ENCODE results near the gene SRA1. TPM values are rescaled to one million over a fixed set of nuclear protein-coding genes. Genes with fewer than 3 reads are reported as not detected.

Gene SRA1
- polyA plus RNA-seq, 1 experiment = 46.2 TPM

- CTCF ChIA-PET = interaction anchor here (1.6 kb wide), 1 partner anchor 88 kb away, joined by 3 read pairs; no protein-coding TSS in a partner anchor
- H3K36me3 ChIP-seq (ENCODE audit: control insufficient read depth, insufficient read depth, low read length) = peaks cover 13% of the 10 kb centered on the region
- TF ChIP-seq, protein P1, sequence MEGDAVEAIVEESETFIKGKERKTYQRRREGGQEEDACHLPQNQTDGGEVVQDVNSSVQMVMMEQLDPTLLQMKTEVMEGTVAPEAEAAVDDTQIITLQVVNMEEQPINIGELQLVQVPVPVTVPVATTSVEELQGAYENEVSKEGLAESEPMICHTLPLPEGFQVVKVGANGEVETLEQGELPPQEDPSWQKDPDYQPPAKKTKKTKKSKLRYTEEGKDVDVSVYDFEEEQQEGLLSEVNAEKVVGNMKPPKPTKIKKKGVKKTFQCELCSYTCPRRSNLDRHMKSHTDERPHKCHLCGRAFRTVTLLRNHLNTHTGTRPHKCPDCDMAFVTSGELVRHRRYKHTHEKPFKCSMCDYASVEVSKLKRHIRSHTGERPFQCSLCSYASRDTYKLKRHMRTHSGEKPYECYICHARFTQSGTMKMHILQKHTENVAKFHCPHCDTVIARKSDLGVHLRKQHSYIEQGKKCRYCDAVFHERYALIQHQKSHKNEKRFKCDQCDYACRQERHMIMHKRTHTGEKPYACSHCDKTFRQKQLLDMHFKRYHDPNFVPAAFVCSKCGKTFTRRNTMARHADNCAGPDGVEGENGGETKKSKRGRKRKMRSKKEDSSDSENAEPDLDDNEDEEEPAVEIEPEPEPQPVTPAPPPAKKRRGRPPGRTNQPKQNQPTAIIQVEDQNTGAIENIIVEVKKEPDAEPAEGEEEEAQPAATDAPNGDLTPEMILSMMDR (IDR thresholded peaks at IDR 0.05; ENCODE audit: insufficient read depth, low read depth, low read length) = no peak
- POLR2A ChIA-PET = no interaction called here
- no peak for DNase-seq (ENCODE audit: low read depth)
- no peaks in the 10 kb centered on the region for H3K27me3 ChIP-seq (ENCODE audit: control insufficient read depth, insufficient read depth, low read length)
- no peak overlapping the region for H3K4me3 ChIP-seq (ENCODE audit: low read depth, low read length)
Observed at GRCh38 chr5:140553657-140554056, 3.6 kb downstream of the SRA1 start.

- ChIA-PET CTCF (interaction anchor here (1.5 kb wide), 1 partner anchor 12 kb away, joined by 5 read pairs; the partner anchor contains the start of gene APBB3), POLR2A (interaction anchor here (0.6 kb wide), 1 partner anchor 96 kb away, joined by 3 read pairs; the partner anchor contains the start of gene IK)
Observed at GRCh38 chr5:140551872-140552271, 5.4 kb downstream of the SRA1 start.

GRCh38 chr5:140550147-140551079, 6.9 kb downstream of the SRA1 start:
- no peaks in the 10 kb centered on the region for H3K27me3 ChIP-seq (ENCODE audit: control insufficient read depth, insufficient read depth, low read length)
- TF ChIP-seq, protein P1 (IDR thresholded peaks at IDR 0.05; ENCODE audit: insufficient read depth, low read depth, low read length) = no peak
- ChIA-PET POLR2A (no interaction called here), CTCF (interaction anchor here (0.8 to 1.5 kb wide), 2 partner anchors 85 to 92 kb away, joined by 3 read pairs; no protein-coding TSS in a partner anchor)
- peaks cover 13% of the 10 kb centered on the region for H3K36me3 ChIP-seq (ENCODE audit: control insufficient read depth, insufficient read depth, low read length)
- no peak overlapping the region for H3K4me3 ChIP-seq (ENCODE audit: low read depth, low read length)
- DNase-seq (ENCODE audit: low read depth) = no peak

More at GRCh38 chr5:140551872-140552271, 5.4 kb downstream of the SRA1 start:
- Histone ChIP-seq H3K36me3 (ENCODE audit: control insufficient read depth, insufficient read depth, low read length) (peaks cover 13% of the 10 kb centered on the region), H3K27me3 (ENCODE audit: control insufficient read depth, insufficient read depth, low read length) (no peaks in the 10 kb centered on the region), H3K4me3 (ENCODE audit: low read depth, low read length) (no peak overlapping the region)
- DNase-seq (ENCODE audit: low read depth) = no peak
- TF ChIP-seq, protein P1 (IDR thresholded peaks at IDR 0.05; ENCODE audit: insufficient read depth, low read depth, low read length) = no peak

DNA sequence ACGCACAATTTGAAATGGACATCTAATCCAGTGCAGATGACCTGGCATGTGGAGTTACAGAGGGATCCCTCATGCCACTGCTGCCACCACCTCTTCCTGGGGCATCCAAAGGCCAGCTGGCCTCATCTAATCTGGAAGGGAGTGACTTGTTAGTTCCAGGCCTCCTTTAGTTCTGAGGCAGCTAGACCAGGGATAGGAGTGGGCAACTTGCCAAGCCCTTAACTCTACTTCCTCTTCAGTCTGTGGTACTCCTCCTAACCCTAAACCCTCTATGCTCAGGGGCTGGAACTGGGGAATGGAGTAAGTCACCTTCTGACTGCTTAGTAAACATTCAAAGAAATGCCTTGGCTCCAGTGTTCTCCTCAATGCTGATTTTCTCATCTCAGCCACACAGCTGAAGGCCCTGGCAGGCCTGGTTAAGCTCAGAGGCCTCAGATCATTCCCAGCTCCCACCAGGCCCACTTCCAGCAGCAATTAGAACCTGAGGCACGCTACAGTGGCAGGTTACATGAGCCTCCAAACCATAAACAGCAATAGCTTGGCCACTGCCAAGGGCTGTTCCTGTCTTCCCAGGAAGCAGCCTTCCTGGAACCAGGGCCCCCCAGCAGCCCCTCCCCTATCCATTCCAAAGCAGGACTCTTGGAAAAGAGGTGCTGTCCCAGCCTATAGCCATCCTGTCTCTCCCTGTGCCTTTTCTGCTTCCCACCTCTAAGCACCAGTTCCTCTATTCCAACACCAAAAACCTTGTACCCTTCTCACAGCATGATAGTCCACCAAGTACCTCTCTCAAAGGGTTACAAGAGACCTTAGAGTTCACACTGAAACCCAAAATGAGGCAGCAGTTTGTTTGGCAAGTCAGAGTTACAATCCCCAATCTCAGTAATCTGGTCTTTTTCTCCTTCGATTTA, 7.8 kb downstream of the SRA1 start:
- TF ChIP-seq, protein P1 (IDR thresholded peaks at IDR 0.05; ENCODE audit: insufficient read depth, low read depth, low read length) = no peak
- DNase-seq (ENCODE audit: low read depth) = no peak
- Histone ChIP-seq H3K36me3 (ENCODE audit: control insufficient read depth, insufficient read depth, low read length) (peaks cover 13% of the 10 kb centered on the region), H3K27me3 (ENCODE audit: control insufficient read depth, insufficient read depth, low read length) (no peaks in the 10 kb centered on the region), H3K4me3 (ENCODE audit: low read depth, low read length) (no peak overlapping the region)
- ChIA-PET POLR2A (no interaction called here), CTCF (interaction anchor here (0.8 to 1.5 kb wide), 3 partner anchors 90 to 115 kb away, joined by 3 to 4 read pairs (median 3); partner anchors contain the start of genes TMCO6 and WDR55)

Measured in BJ (cell line).